K562 (cell line): ENCODE results near the gene PLEKHH3. TPM values are rescaled to one million over a fixed set of nuclear protein-coding genes. Genes with fewer than 3 reads are reported as not detected.
A peak's percentile ranks its signal among the peaks of the same experiment; 100 is the strongest.

Experiments used
- BDP1 ChIP-seq: IDR thresholded peaks from 3 replicates; pipeline ENCODE4 v1.6.1; 2011; ENCODE audit not compliant: insufficient read length, insufficient read depth
- BMI1 ChIP-seq: fragments of 150-350 bp; IDR thresholded peaks from 2 replicates; pipeline ENCODE4 v1.6.1; 2014; ENCODE audit warnings: low read length
- CGGBP1 ChIP-seq: fragments of 250-450 bp; sonication (Bioruptor Pico); IDR thresholded peaks from 2 replicates; pipeline ENCODE4 v1.9.0; 2021; ENCODE audit warnings: mild to moderate bottlenecking
- CREM ChIP-seq: IDR thresholded peaks from 2 replicates; pipeline ENCODE4 v1.6.1; 2014; ENCODE audit warnings: antibody characterized with exemption, low read depth
- DDX20 ChIP-seq: fragments of 450-650 bp; IDR thresholded peaks from 2 replicates; pipeline ENCODE4 v1.6.1; 2016; ENCODE audit warnings: missing genetic modification characterization, low read depth, mild to moderate bottlenecking, missing compliant biosample characterization, moderate library complexity
- DMBX1 ChIP-seq: fragments of 250-450 bp; sonication (Bioruptor Pico); IDR thresholded peaks from 2 replicates; pipeline ENCODE4 v1.8.0; 2022; ENCODE audit warnings: inconsistent platforms, mild to moderate bottlenecking, moderate library complexity, borderline replicate concordance
- ELF2 ChIP-seq: fragments of 250-450 bp; sonication (Bioruptor Pico); IDR thresholded peaks from 2 replicates; pipeline ENCODE4 v1.5.0; 2021; ENCODE audit warnings: mild to moderate bottlenecking
- HDAC8 ChIP-seq: fragments of 450-650 bp; IDR thresholded peaks from 2 replicates; pipeline ENCODE4 v1.6.1; 2016; ENCODE audit warnings: mild to moderate bottlenecking, missing genetic modification characterization, moderate library complexity, missing compliant biosample characterization
- KDM1A ChIP-seq, 2 experiments: fragments of 450-650 bp; IDR thresholded peaks; 2 replicates each; pipeline ENCODE4 v1.6.1; 2016; ENCODE audit warnings: mild to moderate bottlenecking in 2 of 2
- L3MBTL2 ChIP-seq: fragments of 450-650 bp; IDR thresholded peaks from 2 replicates; pipeline ENCODE4 v1.6.1; 2016; ENCODE audit warnings: mild to moderate bottlenecking, moderate library complexity
- MEIS2 ChIP-seq: fragments of 450-650 bp; IDR thresholded peaks from 2 replicates; pipeline ENCODE4 v1.6.1; 2014; ENCODE audit warnings: mild to moderate bottlenecking; ENCODE audit not compliant: partially characterized antibody
- NCOA6 ChIP-seq: fragments of 450-650 bp; IDR thresholded peaks from 2 replicates; pipeline ENCODE4 v1.6.1; 2017; ENCODE audit warnings: mild to moderate bottlenecking
- NFIC ChIP-seq: fragments of 450-650 bp; IDR thresholded peaks from 2 replicates; pipeline ENCODE4 v1.6.1; 2017; ENCODE audit warnings: mild to moderate bottlenecking, inconsistent platforms
- NFRKB ChIP-seq: fragments of 450-650 bp; IDR thresholded peaks from 2 replicates; pipeline ENCODE4 v1.6.1; 2016; ENCODE audit warnings: low read depth
- NR1H2 ChIP-seq: sonication (generic); formaldehyde crosslinking; IDR thresholded peaks from 2 replicates; pipeline ENCODE4 v1.4.0; 2020; ENCODE audit warnings: mild to moderate bottlenecking, missing genetic modification reagents
- POLR2AphosphoS2 ChIP-seq: IDR thresholded peaks from 2 replicates; pipeline ENCODE4 v1.6.1; 2012; ENCODE audit warnings: low read length, improper control_type of control experiment
- POLR2H ChIP-seq: IDR thresholded peaks from 2 replicates; pipeline ENCODE4 v1.6.1; 2016; ENCODE audit warnings: missing genetic modification characterization, low read depth, mild to moderate bottlenecking, control low read depth, missing compliant biosample characterization, moderate library complexity
- POLR3G ChIP-seq: IDR thresholded peaks from 2 replicates; pipeline ENCODE4 v1.6.1; 2011; ENCODE audit not compliant: insufficient read length, insufficient replicate concordance; ENCODE audit errors: extremely low read depth
- PRMT5 ChIP-seq: sonication (generic); formaldehyde crosslinking; IDR thresholded peaks from 2 replicates; pipeline ENCODE4 v1.5.0; 2020; ENCODE audit warnings: missing genetic modification reagents
- RNF2 ChIP-seq: sonication (generic); IDR thresholded peaks from 2 replicates; pipeline ENCODE4 v1.6.1; 2016
- TAF9B ChIP-seq: fragments of 450-650 bp; IDR thresholded peaks from 2 replicates; pipeline ENCODE4 v1.6.1; 2018; ENCODE audit warnings: mild to moderate bottlenecking; ENCODE audit not compliant: partially characterized antibody
- TARDBP ChIP-seq: fragments of 450-650 bp; IDR thresholded peaks from 2 replicates; pipeline ENCODE4 v1.6.1; 2016
- ZBTB43 ChIP-seq: sonication (generic); formaldehyde crosslinking; IDR thresholded peaks from 2 replicates; pipeline ENCODE4 v1.8.0; 2023; ENCODE audit warnings: mild to moderate bottlenecking, missing genetic modification reagents
- ZFX ChIP-seq: sonication (generic); formaldehyde crosslinking; IDR thresholded peaks from 2 replicates; pipeline ENCODE4 v1.8.0; 2022; ENCODE audit warnings: mild to moderate bottlenecking, missing genetic modification reagents, moderate library complexity
- ZKSCAN3 ChIP-seq: fragments of 250-450 bp; sonication (Bioruptor Pico); IDR thresholded peaks from 2 replicates; pipeline ENCODE4 v1.4.0; 2020
- ZNF121 ChIP-seq: sonication (generic); formaldehyde crosslinking; conservative IDR thresholded peaks from 2 replicates; pipeline ENCODE4 v1.8.0; 2022; ENCODE audit warnings: missing genetic modification reagents
- ZNF175 ChIP-seq: fragments of 200-800 bp; sonication (Bioruptor generic); IDR thresholded peaks from 2 replicates; pipeline ENCODE4 v1.6.1; 2016; ENCODE audit warnings: low read depth, mild to moderate bottlenecking, missing genetic modification characterization, missing compliant biosample characterization
- ZNF445 ChIP-seq: fragments of 250-450 bp; sonication (Bioruptor Pico); IDR thresholded peaks from 2 replicates; pipeline ENCODE4 v1.4.0; 2020; ENCODE audit warnings: low read depth, mild to moderate bottlenecking, moderate library complexity
- ZNF644 ChIP-seq: fragments of 200-800 bp; sonication (Bioruptor generic); IDR thresholded peaks from 2 replicates; pipeline ENCODE4 v1.6.1; 2016; ENCODE audit warnings: low read depth, missing genetic modification characterization, missing compliant biosample characterization
- ZNF695 ChIP-seq: fragments of 450-650 bp; formaldehyde crosslinking; IDR thresholded peaks from 2 replicates; pipeline ENCODE4 v1.4.0; 2020; ENCODE audit warnings: mild to moderate bottlenecking, moderate library complexity
- ZNF76 ChIP-seq: fragments of 250-450 bp; sonication (Bioruptor Pico); IDR thresholded peaks from 2 replicates; pipeline ENCODE4 v1.4.0; 2020; ENCODE audit warnings: mild to moderate bottlenecking, moderate library complexity, borderline replicate concordance
- ZNF79 ChIP-seq: fragments of 250-450 bp; sonication (Bioruptor Pico); IDR thresholded peaks from 2 replicates; pipeline ENCODE4 v1.4.0; 2020; ENCODE audit warnings: low read depth, mild to moderate bottlenecking, moderate library complexity
- polyA plus RNA-seq, 8 experiments: library from polyadenylated mRNA; depleted of rRNA in 4 of 8; stranded (reverse) in 5 of 8; unstranded in 3 of 8; fragments of >200 nt; fragmentation: Nextera tagmentation in 2 of 8; fragmentation: Illumina TruSeq in 1 of 8; extraction: Ambion mirVana in 2 of 8; extraction: Trizol in 1 of 8; gene quantifications; 2 replicates each; pipeline versions ENCODE4 v1.2.1 to v1.2.3, GENCODE V29; 2011 to 2014; ENCODE audit warnings: inconsistent platforms in 1 of 8, missing spikeins in 1 of 8
- total RNA-seq, 7 experiments: library from RNA; depleted of rRNA in 6 of 7; stranded (reverse); fragments of >200 nt in 6 of 7; fragmentation: Illumina TruSeq in 2 of 7; extraction: Trizol in 2 of 7; gene quantifications; 2 replicates each; pipeline versions ENCODE4 v1.2.1 to v1.2.3, GENCODE V29; 2011 to 2021; ENCODE audit warnings: low replicate concordance in 1 of 7

PLEKHH3 gene
- total and polyA plus RNA-seq, 9 of the 15 experiments (the other 6 are each of a cell fraction or from before 2014, with no cell fraction given): 0.58 to 34.5 (median 5.0) TPM

GRCh38 chr17:42677012-42677857, 441 bp upstream of the PLEKHH3 start (continued):
- TF ChIP-seq POLR2H: no peak
- no peak for TF ChIP-seq POLR3G
- TF ChIP-seq ZNF121 (CRISPR knock-in tag): peak; percentile 98
- no peak for TF ChIP-seq ZNF76 (CRISPR knock-in tag)
- TF ChIP-seq ZNF445 (CRISPR knock-in tag): no peak
- TF ChIP-seq TARDBP: no peak
- 0 out of 2 replicates have a peak, but pooled peaks have one; percentile 52 for TF ChIP-seq ZNF175
- TF ChIP-seq CGGBP1 (CRISPR knock-in tag): no peak
- TF ChIP-seq ZNF644 (tag): no peak
- TF ChIP-seq CREM: peak; percentile 94
- TF ChIP-seq ZKSCAN3 (CRISPR knock-in tag): no peak
- TF ChIP-seq ZNF695 (CRISPR knock-in tag): no peak
- TF ChIP-seq BDP1: no peak
- TF ChIP-seq NR1H2 (CRISPR knock-in tag): no peak
- no peak for TF ChIP-seq BMI1
- TF ChIP-seq RNF2: 0 out of 2 replicates have a peak, but pooled peaks have one; percentile 10
- TF ChIP-seq DMBX1: 0 out of 2 replicates have a peak, but pooled peaks have one; percentile 31
- TF ChIP-seq NFRKB: peak; percentile 53; the same call in 1 of the 2 replicates
- no peak for TF ChIP-seq NCOA6
- no peak for TF ChIP-seq POLR2AphosphoS2
- no peak for TF ChIP-seq PRMT5
- TF ChIP-seq ELF2 (CRISPR knock-in tag): 0 out of 2 replicates have a peak, but pooled peaks have one; percentile 22
- TF ChIP-seq L3MBTL2: peak; percentile 11; the same call in 1 of the 2 replicates
- TF ChIP-seq ZNF79: no peak
- TF ChIP-seq HDAC8: no peak
- peak; percentile 80 for TF ChIP-seq NFIC
- peak; percentile 66 for TF ChIP-seq MEIS2
- TF ChIP-seq ZFX (CRISPR knock-in tag): no peak
- peak in 1 of 2 experiments; percentile 51; a peak in 1 of 4 replicates for TF ChIP-seq KDM1A (IDR thresholded peaks at IDR 0.05)
- no peak for TF ChIP-seq ZBTB43 (CRISPR knock-in tag)
- TF ChIP-seq TAF9B: no peak
- no peak for TF ChIP-seq DDX20 (tag)
